Forelimb muscle (tissue), 1 donor: ENCODE results near the gene MYLK. TPM values are rescaled to one million over a fixed set of nuclear protein-coding genes. Genes with fewer than 3 reads are reported as not detected.

ENCODE experiments used
- DNase-seq: peaks from one replicate; pipeline ENCODE4 v3.0.0-alpha.2; 2013; ENCODE audit warnings: low read depth
- polyA plus RNA-seq: library from polyadenylated mRNA; unstranded; fragments of 120-200 nt; gene quantifications from one replicate; pipeline ENCODE4 v1.2.1, GENCODE V29; 2013; ENCODE audit not compliant: insufficient read length

The MYLK gene
- polyA plus RNA-seq, 1 donor: 22.3 TPM

- DNase-seq: no peak
These were observed 7.3 kb downstream of the MYLK start for GRCh38 chr3:123876858-123877257.

- DNase-seq: no peak
These were observed 11.5 kb downstream of the MYLK start for GRCh38 chr3:123872621-123873020.

DNA sequence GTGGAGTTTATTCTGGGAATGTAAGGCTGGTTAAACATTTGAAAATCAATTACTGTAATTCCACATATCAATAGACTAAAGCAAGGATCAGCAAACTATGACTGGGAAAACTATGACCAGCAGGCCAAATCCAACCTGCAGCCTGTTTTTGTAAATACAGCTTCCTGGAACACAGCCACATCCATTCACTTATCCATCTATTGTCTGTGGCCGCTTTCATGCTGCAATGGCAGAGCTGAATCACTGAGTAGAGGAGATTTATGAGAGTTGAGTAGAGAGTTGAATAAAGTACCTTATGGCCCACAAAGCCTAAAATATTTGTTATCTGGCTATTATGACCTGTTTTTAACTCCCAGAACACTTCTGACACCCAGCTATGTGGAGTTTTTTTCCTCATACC lies 12.2 kb downstream of the MYLK start:
- DNase-seq: no peak

DNA sequence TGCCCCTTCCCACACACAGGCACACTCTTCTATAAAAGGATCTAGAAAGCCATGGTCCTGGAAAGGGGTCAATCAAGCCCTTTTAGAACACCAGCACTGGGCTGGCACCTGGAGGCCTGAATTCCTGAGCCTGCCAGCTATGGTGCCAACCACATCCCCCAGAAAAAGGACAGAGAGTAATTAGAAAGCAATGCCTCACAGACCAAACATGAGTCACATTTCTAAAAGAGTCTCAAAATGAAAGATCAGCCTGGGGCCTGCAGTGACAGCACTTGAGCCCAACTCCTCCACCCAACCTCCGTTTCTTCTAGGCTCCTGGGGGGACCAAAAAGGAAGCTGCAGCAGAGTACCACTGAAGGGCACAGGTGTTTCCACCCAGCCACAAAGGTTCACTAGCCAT lies 14.1 kb downstream of the MYLK start:
- DNase-seq: no peak

- no peak for DNase-seq
These were observed 15.0 kb downstream of the MYLK start for GRCh38 chr3:123869165-123869564.

DNA sequence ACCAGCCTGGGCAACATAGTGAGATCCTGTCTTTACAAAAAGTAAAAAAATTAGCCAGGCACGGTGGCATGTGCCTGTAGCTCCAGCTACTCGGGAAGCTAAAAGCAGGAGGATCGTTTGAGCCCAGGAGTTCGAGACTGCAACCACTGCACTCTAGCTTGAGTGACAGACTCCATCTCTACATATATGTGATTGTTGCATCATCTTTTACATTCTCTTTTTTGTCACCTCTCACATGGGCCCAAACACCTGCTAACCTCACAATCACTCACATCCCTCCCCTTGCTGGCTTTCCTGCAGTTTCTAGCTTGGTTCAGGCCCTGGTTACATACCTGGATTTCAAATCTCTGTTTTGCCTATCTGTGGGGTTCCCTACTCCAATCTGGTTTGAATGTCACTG lies 19.4 kb downstream of the MYLK start:
- no peak for DNase-seq

DNA sequence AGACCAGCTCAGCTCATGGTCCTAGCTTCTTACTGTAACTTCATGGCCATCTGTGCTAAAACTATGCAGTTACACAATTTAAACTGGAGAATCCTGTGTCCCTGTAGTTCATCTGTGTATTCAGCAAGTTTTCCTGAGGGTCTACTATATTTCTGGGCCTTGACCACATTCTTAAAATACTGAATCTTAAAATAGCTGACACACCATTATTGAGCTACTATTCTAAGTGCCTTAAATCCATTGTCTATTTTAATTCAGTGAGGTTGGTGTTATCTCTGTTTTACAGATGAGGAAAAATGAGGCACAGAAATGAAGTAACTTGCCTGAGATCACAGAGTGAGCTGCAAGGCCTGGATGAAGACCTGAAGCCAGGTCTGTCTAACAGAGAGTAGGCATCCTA lies 22.0 kb downstream of the MYLK start:
- no peak for DNase-seq

DNA sequence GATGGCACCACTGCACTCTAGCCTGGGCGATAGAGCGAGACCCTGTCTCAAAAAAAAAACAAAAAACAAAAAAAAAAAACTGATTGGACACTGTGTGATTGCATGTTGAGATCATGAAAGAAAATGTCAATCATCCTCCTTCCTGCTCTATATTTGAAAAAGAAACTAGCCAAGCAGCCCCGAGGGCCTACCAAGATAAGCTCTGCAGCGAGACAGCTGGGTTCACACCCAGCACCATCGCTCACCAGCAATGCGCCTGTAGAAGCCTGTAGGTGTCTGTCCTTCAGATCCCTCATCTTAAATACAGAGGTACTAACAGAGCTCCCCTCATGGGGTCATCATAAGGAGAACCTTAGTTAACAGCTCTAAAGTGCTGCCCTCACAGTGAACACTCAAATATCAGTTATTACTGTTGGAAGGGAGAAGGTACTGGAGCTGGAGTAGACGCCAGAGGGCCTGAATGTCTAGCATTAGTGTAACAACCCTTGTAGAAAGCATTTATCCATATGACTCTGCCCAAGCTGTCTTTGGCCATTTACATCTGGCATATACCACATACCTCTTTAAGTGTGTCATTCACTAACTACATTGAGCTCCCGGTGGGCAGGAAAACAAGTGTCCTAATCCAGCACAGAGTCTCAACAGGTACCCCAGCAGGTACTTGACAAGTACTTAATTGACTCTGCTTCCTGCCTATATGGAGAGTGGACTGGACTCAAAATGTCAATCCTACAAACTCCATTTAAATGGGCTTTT lies 22.9 kb downstream of the MYLK start:
- DNase-seq: no peak

DNA sequence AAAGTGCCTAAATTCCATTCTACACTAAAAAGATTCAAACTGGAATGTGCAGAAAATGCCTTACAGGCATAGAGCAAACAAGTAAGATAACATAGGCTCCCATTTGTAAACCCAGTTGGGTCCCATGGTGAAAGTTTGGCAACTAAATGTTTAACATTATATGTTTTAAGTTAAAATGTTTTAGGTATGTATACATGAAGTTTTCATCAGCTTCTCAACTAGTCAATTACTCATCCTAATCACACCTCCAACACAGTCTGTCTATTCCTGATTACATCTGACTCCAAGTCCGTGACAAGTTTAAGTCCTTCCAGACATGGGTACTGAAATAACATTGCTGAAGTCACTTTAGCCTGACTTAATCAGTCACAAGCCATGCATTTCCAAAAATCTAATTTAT lies 25.0 kb downstream of the MYLK start:
- DNase-seq: no peak

GRCh38 chr3:123854905-123855304 lies 29.2 kb downstream of the MYLK start:
- no peak for DNase-seq

- DNase-seq: no peak
These were observed 30.3 kb downstream of the MYLK start for GRCh38 chr3:123853686-123854372.

DNA sequence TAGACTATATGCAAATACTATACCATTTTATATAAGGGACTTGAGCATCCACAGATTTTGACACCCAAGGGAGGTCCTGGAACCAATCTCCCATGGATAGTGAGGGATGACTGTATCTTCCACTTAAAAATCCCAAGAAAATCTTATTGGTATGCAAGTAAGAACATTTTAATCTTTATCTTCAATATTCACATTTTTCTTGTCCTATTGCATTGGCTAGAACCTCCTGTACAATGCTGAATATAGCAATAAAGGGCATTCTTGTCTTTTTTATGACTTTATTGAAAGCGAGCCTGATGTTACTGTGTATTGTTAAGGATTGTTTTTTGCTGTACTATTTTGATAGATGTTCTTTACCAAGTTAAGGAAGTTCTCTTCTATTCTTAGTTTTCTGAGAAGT lies 36.9 kb downstream of the MYLK start:
- DNase-seq: no peak

GRCh38 chr3:123843668-123844067 lies 40.5 kb downstream of the MYLK start:
- no peak for DNase-seq

DNA sequence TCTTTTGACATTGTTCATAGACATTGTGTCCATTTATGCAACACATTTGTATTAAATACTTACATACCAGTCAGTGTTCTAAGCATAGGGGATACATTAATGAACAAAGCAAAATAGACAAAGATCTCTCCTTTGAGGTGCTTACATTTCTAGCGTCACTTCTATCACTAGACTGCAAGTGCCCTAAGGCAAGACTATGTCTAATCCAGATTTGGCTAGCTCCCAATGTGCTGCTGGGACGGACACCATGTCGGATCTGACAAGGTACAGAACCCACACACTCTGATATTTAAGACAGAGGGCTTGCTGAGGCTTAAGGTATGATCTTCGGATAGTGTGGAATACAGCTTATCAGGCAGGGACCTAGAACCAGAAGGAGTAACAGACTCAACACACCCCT lies 41.4 kb downstream of the MYLK start:
- DNase-seq: no peak

DNA sequence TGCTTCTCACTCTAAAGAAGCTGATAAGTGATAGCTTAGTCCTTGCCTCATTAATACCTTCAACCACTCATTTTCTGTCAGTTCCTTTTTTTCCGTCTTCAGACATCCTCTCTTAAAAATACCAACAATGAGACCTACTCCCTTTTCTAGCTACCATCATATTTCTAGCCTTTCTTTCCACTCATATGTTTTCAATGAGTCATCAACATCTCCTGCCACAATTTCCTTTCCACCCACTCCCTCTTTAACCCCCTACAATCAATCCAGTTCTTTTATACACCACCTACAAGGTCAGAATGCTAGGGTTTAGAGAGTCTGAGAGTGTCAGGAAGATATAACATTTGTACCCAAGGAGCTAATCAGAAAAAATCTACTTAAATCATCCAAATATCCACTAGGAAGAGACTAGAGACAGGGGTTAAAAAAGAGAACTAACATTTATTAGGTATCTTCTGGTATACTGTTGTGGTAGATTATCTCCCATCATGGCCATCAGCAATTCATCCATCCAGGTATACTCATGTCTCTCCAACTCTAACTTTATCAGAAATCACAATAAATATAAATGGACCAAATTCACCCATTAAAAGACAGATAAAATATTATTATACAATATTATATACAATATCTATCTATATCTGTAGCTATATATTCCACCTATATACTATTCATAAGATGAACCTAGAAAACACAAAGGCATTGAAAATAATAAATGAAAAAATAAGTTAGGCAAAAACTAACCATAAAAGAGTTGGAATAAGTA lies 42.5 kb downstream of the MYLK start:
- DNase-seq: no peak

DNA sequence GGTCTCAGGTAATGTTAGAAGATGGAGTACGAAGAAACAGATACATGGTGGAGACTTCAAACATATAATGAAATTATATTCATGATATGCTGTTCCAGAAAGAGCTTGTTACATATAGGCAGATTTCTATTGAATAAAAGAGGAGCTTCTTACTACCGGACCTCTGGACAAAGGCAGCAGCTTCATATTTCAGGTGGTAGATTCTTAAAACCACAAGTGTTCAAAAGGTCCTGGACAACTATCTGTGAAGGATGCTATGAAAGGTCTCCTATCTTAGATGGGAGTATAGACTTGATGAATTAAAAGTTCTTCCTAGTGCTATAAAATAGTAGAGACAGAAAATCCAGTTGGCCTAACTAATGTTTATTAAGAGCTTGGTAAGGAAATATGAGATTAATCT lies 43.2 kb downstream of the MYLK start:
- no peak for DNase-seq

DNA sequence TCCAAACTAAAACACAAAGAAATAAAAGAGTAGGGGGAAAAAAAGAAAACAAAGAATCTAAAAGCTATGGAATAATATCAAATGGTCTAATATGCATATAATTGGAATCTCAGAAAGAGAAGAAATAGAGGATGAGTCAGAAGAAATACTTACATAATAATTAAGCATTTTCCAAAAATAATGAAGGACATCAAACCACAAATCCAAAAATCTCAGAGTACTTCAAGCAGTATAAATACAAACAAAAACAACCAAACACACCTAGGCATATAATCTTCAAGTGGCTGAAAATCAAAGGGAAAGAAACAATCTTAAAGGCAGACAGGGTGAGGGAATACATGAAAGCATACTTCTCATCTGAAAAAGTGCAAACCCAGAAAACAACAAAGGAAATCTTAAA lies 46.3 kb downstream of the MYLK start:
- DNase-seq: no peak

GRCh38 chr3:123834631-123835030 lies 49.5 kb downstream of the MYLK start:
- DNase-seq: no peak

DNA sequence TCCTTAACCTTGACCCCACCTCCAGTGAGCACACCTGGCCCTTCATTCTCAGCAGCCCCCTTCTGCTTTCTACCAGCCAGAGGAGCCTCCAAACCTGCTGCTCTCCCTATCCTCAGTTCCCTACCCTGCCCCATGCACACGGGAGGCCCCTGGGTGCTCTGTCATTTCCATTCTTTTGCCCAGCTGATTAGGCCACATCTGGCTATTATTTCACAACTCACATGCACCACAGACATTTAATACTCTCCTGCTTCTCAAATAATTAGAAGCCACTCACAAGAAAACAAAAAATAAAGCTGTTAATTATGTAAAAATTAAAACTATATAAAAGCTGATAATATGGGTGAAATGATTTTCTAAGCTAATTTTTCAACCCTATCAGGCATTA lies 50.7 kb downstream of the MYLK start:
- no peak for DNase-seq

DNA sequence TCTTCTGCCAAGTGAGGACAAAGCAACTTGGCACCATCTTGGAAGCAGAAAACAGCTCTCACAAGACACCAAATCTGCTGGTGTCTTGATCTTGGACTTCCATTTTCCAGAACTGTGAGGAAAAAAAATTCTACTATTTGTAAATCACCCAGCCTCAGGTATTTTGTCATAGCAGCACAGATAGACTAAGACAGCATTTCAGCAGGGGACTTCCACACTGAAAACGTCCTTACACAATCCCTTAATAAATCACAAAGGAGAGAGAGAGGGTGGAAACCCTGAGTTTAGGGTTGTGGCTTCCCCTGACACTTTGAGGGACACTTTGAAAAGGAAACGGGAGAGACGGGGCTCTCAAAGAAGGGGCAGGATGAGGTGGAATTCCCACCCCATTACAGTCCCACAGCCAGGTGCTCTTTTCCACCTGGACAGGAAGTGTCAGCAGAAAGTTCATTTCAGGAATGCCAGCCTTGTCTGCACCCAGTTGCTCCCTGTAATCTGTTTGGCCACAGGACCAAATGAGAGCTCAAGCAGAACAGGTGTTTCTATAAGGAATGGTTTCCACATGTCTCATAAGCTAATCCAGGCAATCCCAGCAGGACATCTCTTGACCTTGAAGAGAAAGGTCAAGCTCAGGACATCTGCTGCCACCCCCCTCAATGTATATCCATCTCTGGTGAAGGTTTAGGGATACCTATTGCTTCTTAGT lies 51.3 kb downstream of the MYLK start:
- no peak for DNase-seq

- no peak for DNase-seq
These were observed 52.7 kb downstream of the MYLK start for GRCh38 chr3:123831420-123831819.

GRCh38 chr3:123821920-123822319 lies 62.2 kb downstream of the MYLK start:
- no peak for DNase-seq
